Trophoblast cell (in vitro differentiated cells and primary cell): ENCODE results near the gene PLP1.

ENCODE experiments used
- DNase-seq, 2 donors: peaks; one replicate each; pipeline ENCODE4 v3.0.0-alpha.2; 2016
- H2AFZ ChIP-seq: 2 replicates; pipeline ENCODE4 v1.6.1; 2013; ENCODE audit warnings: low read length, moderate library complexity, mild to moderate bottlenecking; ENCODE audit not compliant: insufficient read depth, poor library complexity
- H2AK5ac ChIP-seq: 2 replicates; pipeline ENCODE4 v1.6.1; 2013; ENCODE audit warnings: mild to moderate bottlenecking, low read length
- H2BK120ac ChIP-seq: 2 replicates; pipeline ENCODE4 v1.6.1; 2013; ENCODE audit warnings: low read length, mild to moderate bottlenecking, moderate library complexity; ENCODE audit not compliant: insufficient read depth, poor library complexity
- H2BK12ac ChIP-seq: 2 replicates; pipeline ENCODE4 v1.6.1; 2013; ENCODE audit warnings: mild to moderate bottlenecking, low read length, moderate library complexity
- H2BK5ac ChIP-seq: 2 replicates; pipeline ENCODE4 v1.6.1; 2013; ENCODE audit warnings: low read length, low read depth, moderate library complexity, mild to moderate bottlenecking; ENCODE audit not compliant: poor library complexity
- H3K14ac ChIP-seq: 2 replicates; pipeline ENCODE4 v1.6.1; 2013; ENCODE audit warnings: mild to moderate bottlenecking, low read length
- H3K18ac ChIP-seq: 2 replicates; pipeline ENCODE4 v1.6.1; 2013; ENCODE audit warnings: mild to moderate bottlenecking, low read length
- H3K23ac ChIP-seq: 2 replicates; pipeline ENCODE4 v1.6.1; 2013; ENCODE audit warnings: low read length
- H3K27ac ChIP-seq: 2 replicates; pipeline ENCODE4 v1.5.1; 2013; ENCODE audit warnings: low read depth, mild to moderate bottlenecking, inconsistent platforms, low read length, moderate library complexity
- H3K27me3 ChIP-seq: 2 replicates; pipeline ENCODE4 v1.6.1; 2013; ENCODE audit warnings: inconsistent platforms, mild to moderate bottlenecking, low read length, moderate library complexity; ENCODE audit not compliant: insufficient read depth
- H3K36me3 ChIP-seq, 2 experiments: 1 replicate in 1 of 2; 2 replicates in 1 of 2; pipeline ENCODE4 v1.6.1; 2013; ENCODE audit warnings: low read length in 2 of 2, mild to moderate bottlenecking in 2 of 2, moderate library complexity in 1 of 2; ENCODE audit not compliant: insufficient read depth in 2 of 2, control insufficient read depth in 1 of 2
- H3K4ac ChIP-seq: 2 replicates; pipeline ENCODE4 v1.6.1; 2013; ENCODE audit warnings: low read depth, mild to moderate bottlenecking, low read length, moderate library complexity
- H3K4me1 ChIP-seq, 2 experiments: 1 replicate in 1 of 2; 2 replicates in 1 of 2; pipeline ENCODE4 v1.6.1; 2013; ENCODE audit warnings: low read length in 2 of 2, mild to moderate bottlenecking in 2 of 2, moderate library complexity in 1 of 2; ENCODE audit not compliant: insufficient read depth in 2 of 2, control insufficient read depth in 1 of 2
- H3K4me2 ChIP-seq: 2 replicates; pipeline ENCODE4 v1.6.1; 2013; ENCODE audit warnings: inconsistent platforms, mild to moderate bottlenecking, low read length, moderate library complexity
- H3K4me3 ChIP-seq: 2 replicates; pipeline ENCODE4 v1.5.1; 2013; ENCODE audit warnings: mild to moderate bottlenecking, low read depth, low read length, inconsistent platforms
- H3K79me1 ChIP-seq: one replicate; pipeline ENCODE4 v1.6.1; 2013; ENCODE audit warnings: low read length
- H3K79me2 ChIP-seq: 2 replicates; pipeline ENCODE4 v1.6.1; 2013; ENCODE audit warnings: low read length, mild to moderate bottlenecking; ENCODE audit not compliant: control insufficient read depth, insufficient read depth, poor library complexity
- H3K9ac ChIP-seq: 2 replicates; pipeline ENCODE4 v1.6.1; 2013; ENCODE audit warnings: mild to moderate bottlenecking, low read length
- H3K9me3 ChIP-seq: 2 replicates; pipeline ENCODE4 v1.6.1; 2013; ENCODE audit warnings: low read depth, mild to moderate bottlenecking, control low read depth, inconsistent platforms, low read length; ENCODE audit not compliant: insufficient read depth
- H4K12ac ChIP-seq: 2 replicates; pipeline ENCODE4 v1.6.1; 2013; ENCODE audit warnings: low read depth, mild to moderate bottlenecking, low read length, moderate library complexity
- H4K8ac ChIP-seq: 2 replicates; pipeline ENCODE4 v1.6.1; 2013; ENCODE audit warnings: low read depth, mild to moderate bottlenecking, low read length, moderate library complexity
- H4K91ac ChIP-seq: one replicate; pipeline ENCODE4 v1.6.1; 2013; ENCODE audit warnings: low read depth, mild to moderate bottlenecking, low read length, moderate library complexity
- WGBS: extraction: QIAGEN DNeasy Blood & Tissue Kit; methylation state at CpG from one replicate; pipeline ENCODE4 v1.1.7; 2013; ENCODE audit warnings: missing lambda C conversion rate; ENCODE audit not compliant: insufficient read length, insufficient coverage; ENCODE audit errors: extremely low coverage; 5-methylcytosine and 5-hydroxymethylcytosine counted together

PLP1 gene

DNA sequence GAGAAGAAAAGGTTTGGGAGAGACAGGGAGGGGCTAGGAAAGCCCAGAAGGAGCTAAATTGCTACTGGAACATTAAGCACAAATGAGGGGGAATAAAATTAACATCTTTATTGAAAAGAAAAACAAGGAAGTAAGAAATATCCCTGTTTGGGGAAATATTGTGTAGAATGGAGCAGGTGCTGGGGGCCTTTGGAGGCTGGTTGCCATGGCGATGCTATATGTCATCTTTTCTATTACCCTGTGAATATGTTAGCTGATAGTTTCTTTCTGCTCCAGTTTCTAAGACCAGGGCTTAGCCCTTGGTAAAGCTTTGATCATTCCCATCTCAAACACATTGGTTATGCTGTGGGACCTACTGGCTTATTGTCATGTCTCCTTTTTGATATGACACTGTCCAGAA, 37.2 kb upstream of the PLP1 start:
- H2AFZ ChIP-seq, result no peak overlapping the region
- no peaks in the 10 kb centered on the region for H3K79me1 ChIP-seq
- no peak overlapping the region for H2AK5ac ChIP-seq
- H3K9ac ChIP-seq, result no peak overlapping the region
- H3K79me2 ChIP-seq, result no peaks in the 10 kb centered on the region
- H4K8ac ChIP-seq, result no peak overlapping the region
- no peak overlapping the region for H4K12ac ChIP-seq
- H4K91ac ChIP-seq, result no peak overlapping the region
- no peak overlapping the region for H3K4me3 ChIP-seq
- H3K36me3 ChIP-seq, result no peaks in the 10 kb centered on the region
- no peak overlapping the region for H3K18ac ChIP-seq
- H2BK120ac ChIP-seq, result no peak overlapping the region
- H3K4me2 ChIP-seq, result no peak overlapping the region
- no peak overlapping the region for H3K27ac ChIP-seq
- no peak for DNase-seq
- no peak overlapping the region for H3K23ac ChIP-seq
- no peaks in the 10 kb centered on the region for H3K9me3 ChIP-seq
- H2BK5ac ChIP-seq, result no peak overlapping the region
- no peaks in the 10 kb centered on the region for H3K4me1 ChIP-seq
- WGBS, result no CpG with 5 or more reads among the region's 1 CpG
- H3K27me3 ChIP-seq, result no peaks in the 10 kb centered on the region
- no peak overlapping the region for H2BK12ac ChIP-seq
- no peak overlapping the region for H3K14ac ChIP-seq
- no peak overlapping the region for H3K4ac ChIP-seq

DNA sequence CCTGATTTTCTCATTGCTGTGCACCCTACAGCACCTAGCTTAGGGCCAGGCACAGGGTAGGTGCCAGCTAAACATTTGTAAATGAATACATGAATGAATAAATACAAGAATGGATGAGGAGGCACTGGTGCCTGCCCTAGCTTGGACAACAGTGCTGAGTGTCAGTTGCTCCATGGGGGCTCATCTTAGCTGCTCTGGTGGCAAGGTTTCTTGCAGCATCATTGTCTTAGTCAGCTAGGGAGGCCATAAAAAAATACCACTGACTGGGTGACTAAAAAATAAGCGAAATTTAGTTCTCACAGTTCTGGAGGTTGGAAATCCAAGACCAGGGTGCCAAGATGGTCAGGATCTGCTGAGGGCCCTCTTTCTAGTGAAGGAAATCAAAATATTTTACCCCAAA, 34.8 kb upstream of the PLP1 start:
- no peak overlapping the region for H4K12ac ChIP-seq
- H3K79me1 ChIP-seq, result no peaks in the 10 kb centered on the region

DNA sequence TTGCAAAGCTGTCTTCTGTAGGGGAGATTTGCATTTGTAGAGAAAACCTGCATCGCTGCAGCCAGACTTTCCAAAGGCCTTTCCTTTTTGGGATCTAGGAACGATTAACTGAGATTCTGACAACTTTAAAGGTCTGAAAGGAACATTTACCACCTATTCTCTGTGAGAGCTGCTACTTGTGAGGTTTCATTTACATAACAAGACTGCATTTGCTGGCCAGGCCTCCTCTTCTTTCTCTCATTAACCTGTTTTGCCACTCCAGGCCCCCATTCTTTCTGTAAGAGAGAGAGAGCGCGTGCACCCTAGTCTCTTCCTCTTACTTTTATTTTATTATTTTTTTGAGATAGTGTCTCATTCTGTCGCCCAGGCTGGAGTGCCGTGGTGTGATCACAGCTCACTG, 34.3 kb upstream of the PLP1 start:
- no peak overlapping the region for H2BK120ac ChIP-seq
- H3K4me2 ChIP-seq, result no peak overlapping the region
- H4K12ac ChIP-seq, result no peak overlapping the region
- H2AK5ac ChIP-seq, result no peak overlapping the region
- no peak overlapping the region for H2BK12ac ChIP-seq
- whole genome bisulfite sequencing, result no CpG with 5 or more reads among the region's 6 CpGs
- no peak overlapping the region for H2AFZ ChIP-seq
- H2BK5ac ChIP-seq, result no peak overlapping the region
- H4K8ac ChIP-seq, result no peak overlapping the region
- no peak for DNase-seq
- no peaks in the 10 kb centered on the region for H3K79me1 ChIP-seq
- H3K18ac ChIP-seq, result no peak overlapping the region
- no peaks in the 10 kb centered on the region for H3K4me1 ChIP-seq
- no peak overlapping the region for H3K27ac ChIP-seq
- no peak overlapping the region for H3K14ac ChIP-seq
- no peak overlapping the region for H3K9ac ChIP-seq
- no peak overlapping the region for H3K4ac ChIP-seq
- H3K9me3 ChIP-seq, result no peaks in the 10 kb centered on the region
- no peaks in the 10 kb centered on the region for H3K36me3 ChIP-seq
- no peak overlapping the region for H3K4me3 ChIP-seq
- H4K91ac ChIP-seq, result no peak overlapping the region
- no peak overlapping the region for H3K23ac ChIP-seq
- H3K79me2 ChIP-seq, result no peaks in the 10 kb centered on the region
- H3K27me3 ChIP-seq, result no peaks in the 10 kb centered on the region

More for the DNA sequence above, 34.8 kb upstream of the PLP1 start:
- H3K36me3 ChIP-seq, result no peaks in the 10 kb centered on the region
- no peak overlapping the region for H3K23ac ChIP-seq
- no peak overlapping the region for H3K4ac ChIP-seq
- H3K4me3 ChIP-seq, result no peak overlapping the region
- WGBS, result no CpG with 5 or more reads among the region's 1 CpG
- no peaks in the 10 kb centered on the region for H3K4me1 ChIP-seq
- H4K91ac ChIP-seq, result no peak overlapping the region
- H3K79me2 ChIP-seq, result no peaks in the 10 kb centered on the region
- no peak overlapping the region for H2BK5ac ChIP-seq
- no peak overlapping the region for H2AFZ ChIP-seq
- no peaks in the 10 kb centered on the region for H3K9me3 ChIP-seq
- no peak overlapping the region for H3K14ac ChIP-seq
- H2BK12ac ChIP-seq, result no peak overlapping the region
- no peak for DNase-seq
- H3K18ac ChIP-seq, result no peak overlapping the region
- no peak overlapping the region for H4K8ac ChIP-seq
- H3K9ac ChIP-seq, result no peak overlapping the region
- H3K27ac ChIP-seq, result no peak overlapping the region
- H3K4me2 ChIP-seq, result no peak overlapping the region
- no peaks in the 10 kb centered on the region for H3K27me3 ChIP-seq
- no peak overlapping the region for H2AK5ac ChIP-seq
- H2BK120ac ChIP-seq, result no peak overlapping the region

DNA sequence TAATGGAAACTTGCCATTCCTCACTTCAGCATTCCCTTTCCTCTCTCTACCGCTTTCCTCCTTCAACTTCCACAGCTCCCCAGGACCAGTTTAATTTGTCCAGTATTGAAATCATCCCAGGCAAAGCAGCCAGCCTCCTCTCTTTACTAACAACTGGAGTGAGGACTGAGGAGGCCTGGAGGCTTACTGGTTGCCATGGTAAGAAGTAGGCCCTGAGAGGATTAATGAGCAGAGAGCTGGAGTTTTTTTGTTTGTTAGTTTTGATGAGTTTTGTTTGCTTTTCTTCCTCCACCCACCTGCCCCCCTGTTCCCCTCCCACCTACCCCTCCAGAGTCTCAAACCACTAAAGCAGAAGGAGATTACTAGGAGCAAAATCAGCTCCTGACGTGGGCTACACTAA, 29.5 kb upstream of the PLP1 start:
- H3K36me3 ChIP-seq, result no peaks in the 10 kb centered on the region
- no CpG with 5 or more reads among the region's 2 CpGs for WGBS
- H3K9me3 ChIP-seq, result no peaks in the 10 kb centered on the region

More for the DNA sequence above, 29.5 kb upstream of the PLP1 start:
- H3K27ac ChIP-seq, result no peak overlapping the region
- no peak overlapping the region for H2AFZ ChIP-seq
- H3K9ac ChIP-seq, result no peak overlapping the region
- H2AK5ac ChIP-seq, result no peak overlapping the region
- H3K4me2 ChIP-seq, result no peak overlapping the region
- no peak overlapping the region for H4K91ac ChIP-seq
- H3K79me1 ChIP-seq, result no peaks in the 10 kb centered on the region
- H3K27me3 ChIP-seq, result no peaks in the 10 kb centered on the region
- H2BK12ac ChIP-seq, result no peak overlapping the region
- H3K18ac ChIP-seq, result no peak overlapping the region
- H3K4ac ChIP-seq, result no peak overlapping the region
- no peak overlapping the region for H3K23ac ChIP-seq
- no peak overlapping the region for H3K14ac ChIP-seq
- no peak for DNase-seq
- H4K8ac ChIP-seq, result no peak overlapping the region
- no peaks in the 10 kb centered on the region for H3K4me1 ChIP-seq
- no peaks in the 10 kb centered on the region for H3K79me2 ChIP-seq
- no peak overlapping the region for H2BK5ac ChIP-seq
- H3K4me3 ChIP-seq, result no peak overlapping the region
- H4K12ac ChIP-seq, result no peak overlapping the region
- no peak overlapping the region for H2BK120ac ChIP-seq
